IPS-18a (cell line): ENCODE measurements around the gene SAMD4B.

Experiments
- H3K27ac ChIP-seq: one replicate; pipeline ENCODE4 v1.5.1; 2013; ENCODE audit warnings: low read length
- H3K27me3 ChIP-seq: one replicate; pipeline ENCODE4 v1.6.1; 2013; ENCODE audit warnings: mild to moderate bottlenecking, low read length; ENCODE audit not compliant: control insufficient read depth, insufficient read depth
- H3K36me3 ChIP-seq: one replicate; pipeline ENCODE4 v1.6.1; 2013; ENCODE audit warnings: low read depth, low read length; ENCODE audit not compliant: control insufficient read depth
- H3K4me1 ChIP-seq: one replicate; pipeline ENCODE4 v1.6.1; 2013; ENCODE audit warnings: low read depth, low read length; ENCODE audit not compliant: control insufficient read depth
- H3K4me3 ChIP-seq: one replicate; pipeline ENCODE4 v1.5.1; 2013; ENCODE audit warnings: low read length
- H3K9ac ChIP-seq: one replicate; pipeline ENCODE4 v1.6.1; 2013; ENCODE audit warnings: mild to moderate bottlenecking, low read length, moderate library complexity
- H3K9me3 ChIP-seq: one replicate; pipeline ENCODE4 v1.6.1; 2013; ENCODE audit warnings: low read depth, low read length; ENCODE audit not compliant: control insufficient read depth

SAMD4B gene

GRCh38 chr19:39341129-39341718, 997 bp upstream of the SAMD4B start:
- Histone ChIP-seq H3K27ac (peak overlapping the region; percentile 2), H3K36me3 (no peaks in the 10 kb centered on the region), H3K27me3 (no peaks in the 10 kb centered on the region), H3K4me1 (peaks cover 10% of the 10 kb centered on the region), H3K9ac (peak overlapping the region; percentile 63), H3K9me3 (no peaks in the 10 kb centered on the region), H3K4me3 (peak overlapping the region; percentile 88)

GRCh38 chr19:39342647-39343305, 555 bp downstream of the SAMD4B start:
- Histone ChIP-seq H3K9ac (peak overlapping the region; percentile 69), H3K36me3 (no peaks in the 10 kb centered on the region), H3K9me3 (no peaks in the 10 kb centered on the region), H3K4me1 (peaks cover 10% of the 10 kb centered on the region), H3K27ac (no peak overlapping the region), H3K4me3 (peak overlapping the region; percentile 88), H3K27me3 (no peaks in the 10 kb centered on the region)

- Histone ChIP-seq H3K9ac (no peak overlapping the region), H3K9me3 (no peaks in the 10 kb centered on the region), H3K36me3 (peaks cover 15% of the 10 kb centered on the region), H3K27me3 (no peaks in the 10 kb centered on the region), H3K4me3 (no peak overlapping the region), H3K27ac (no peak overlapping the region), H3K4me1 (peaks cover 7% of the 10 kb centered on the region)
Observed at GRCh38 chr19:39345956-39346355, 3.7 kb downstream of the SAMD4B start.

- peaks cover 26% of the 10 kb centered on the region for H3K36me3 ChIP-seq
- H3K27ac ChIP-seq: no peak overlapping the region
Observed at GRCh38 chr19:39347332-39348164, 5.3 kb downstream of the SAMD4B start.

GRCh38 chr19:39349326-39349725, 7.1 kb downstream of the SAMD4B start:
- no peaks in the 10 kb centered on the region for H3K4me1 ChIP-seq
- no peak overlapping the region for H3K9ac ChIP-seq

More at GRCh38 chr19:39347332-39348164, 5.3 kb downstream of the SAMD4B start:
- Histone ChIP-seq H3K9me3 (no peaks in the 10 kb centered on the region), H3K9ac (no peak overlapping the region), H3K27me3 (no peaks in the 10 kb centered on the region), H3K4me1 (peaks cover 7% of the 10 kb centered on the region), H3K4me3 (no peak overlapping the region)

GRCh38 chr19:39350156-39350555, 7.9 kb downstream of the SAMD4B start:
- Histone ChIP-seq H3K27me3 (no peaks in the 10 kb centered on the region), H3K36me3 (peaks cover 40% of the 10 kb centered on the region), H3K27ac (no peak overlapping the region), H3K4me3 (no peak overlapping the region), H3K4me1 (no peaks in the 10 kb centered on the region), H3K9me3 (no peaks in the 10 kb centered on the region), H3K9ac (no peak overlapping the region)

More at GRCh38 chr19:39349326-39349725, 7.1 kb downstream of the SAMD4B start:
- Histone ChIP-seq H3K9me3 (no peaks in the 10 kb centered on the region), H3K36me3 (peaks cover 32% of the 10 kb centered on the region), H3K27ac (no peak overlapping the region), H3K27me3 (no peaks in the 10 kb centered on the region), H3K4me3 (no peak overlapping the region)

- Histone ChIP-seq H3K27ac (no peak overlapping the region), H3K9ac (no peak overlapping the region), H3K4me1 (no peaks in the 10 kb centered on the region), H3K27me3 (no peaks in the 10 kb centered on the region), H3K9me3 (no peaks in the 10 kb centered on the region), H3K4me3 (no peak overlapping the region), H3K36me3 (peaks cover 54% of the 10 kb centered on the region)
Observed at GRCh38 chr19:39351537-39352064, 9.4 kb downstream of the SAMD4B start.

GRCh38 chr19:39352381-39353255, 10.4 kb downstream of the SAMD4B start:
- no peaks in the 10 kb centered on the region for H3K27me3 ChIP-seq
- H3K9me3 ChIP-seq: no peaks in the 10 kb centered on the region
- no peaks in the 10 kb centered on the region for H3K4me1 ChIP-seq
- no peak overlapping the region for H3K4me3 ChIP-seq
- H3K36me3 ChIP-seq: peaks cover 65% of the 10 kb centered on the region
- no peak overlapping the region for H3K9ac ChIP-seq
- no peak overlapping the region for H3K27ac ChIP-seq

- no peaks in the 10 kb centered on the region for H3K27me3 ChIP-seq
- peaks cover 70% of the 10 kb centered on the region for H3K36me3 ChIP-seq
- H3K4me1 ChIP-seq: no peaks in the 10 kb centered on the region
- no peak overlapping the region for H3K27ac ChIP-seq
- no peak overlapping the region for H3K9ac ChIP-seq
- no peaks in the 10 kb centered on the region for H3K9me3 ChIP-seq
- no peak overlapping the region for H3K4me3 ChIP-seq
Observed at GRCh38 chr19:39355253-39355652, 13.0 kb downstream of the SAMD4B start.

- Histone ChIP-seq H3K27ac (no peak overlapping the region), H3K4me3 (no peak overlapping the region), H3K27me3 (no peaks in the 10 kb centered on the region), H3K4me1 (no peaks in the 10 kb centered on the region), H3K9ac (no peak overlapping the region), H3K9me3 (no peaks in the 10 kb centered on the region), H3K36me3 (peaks cover 77% of the 10 kb centered on the region)
Observed at GRCh38 chr19:39356073-39356472, 13.9 kb downstream of the SAMD4B start.

- Histone ChIP-seq H3K9ac (no peak overlapping the region), H3K9me3 (no peaks in the 10 kb centered on the region), H3K4me1 (no peaks in the 10 kb centered on the region), H3K4me3 (no peak overlapping the region), H3K27me3 (no peaks in the 10 kb centered on the region), H3K27ac (no peak overlapping the region), H3K36me3 (peaks cover 75% of the 10 kb centered on the region)
Observed at GRCh38 chr19:39356647-39357046, 14.4 kb downstream of the SAMD4B start.
